Natural killer cell (primary cell): Measurements from ENCODE around the gene RGPD3. TPM values are rescaled to one million over a fixed set of nuclear protein-coding genes. Genes with fewer than 3 reads are reported as not detected.

Experiments
- ATAC-seq, 3 donors: fragments of 150-1000 bp in 2 of 3; fragments of 200-7000 bp in 1 of 3; cut with Tn5 transposase; 1 replicate in 1 of 3; 2 replicates in 2 of 3; pipeline ENCODE4 v1.10.0; 2021; ENCODE audit warnings: mild to moderate bottlenecking in 2 of 3, moderate library complexity in 2 of 3
- DNase-seq, 2 donors: peaks; one replicate each; pipeline versions ENCODE4 v3.0.0 to v3.0.0-alpha.2; 2013 to 2021; ENCODE audit warnings: mixed read lengths in 1 of 2
- H3K27ac ChIP-seq: one replicate; pipeline ENCODE4 v1.5.1; 2013; ENCODE audit warnings: mild to moderate bottlenecking, low read length
- H3K27me3 ChIP-seq: one replicate; pipeline ENCODE4 v1.6.1; 2013; ENCODE audit warnings: low read length; ENCODE audit not compliant: control insufficient read depth, insufficient read depth
- H3K36me3 ChIP-seq: one replicate; pipeline ENCODE4 v1.6.1; 2013; ENCODE audit warnings: low read length; ENCODE audit not compliant: control insufficient read depth, insufficient read depth
- H3K4me1 ChIP-seq: one replicate; pipeline ENCODE4 v1.6.1; 2013; ENCODE audit warnings: low read length; ENCODE audit not compliant: control insufficient read depth, insufficient read depth
- H3K4me3 ChIP-seq: one replicate; pipeline ENCODE4 v1.5.1; 2013; ENCODE audit warnings: low read length
- H3K9me3 ChIP-seq: one replicate; pipeline ENCODE4 v1.6.1; 2013; ENCODE audit warnings: low read length; ENCODE audit not compliant: control insufficient read depth, insufficient read depth
- H3K27ac Mint-ChIP-seq, 2 donors: one replicate each; pipeline ENCODE4 v1.8.0; 2022; ENCODE audit warnings: mild to moderate bottlenecking in 2 of 2, mixed read lengths in 2 of 2, moderate library complexity in 1 of 2
- H3K27me3 Mint-ChIP-seq, 2 donors: one replicate each; pipeline ENCODE4 v1.8.0; 2022; ENCODE audit warnings: low read depth in 2 of 2, mixed read lengths in 2 of 2
- H3K36me3 Mint-ChIP-seq: one replicate; pipeline ENCODE4 v1.8.0; 2022; ENCODE audit warnings: mixed read lengths
- H3K4me1 Mint-ChIP-seq, 2 donors: one replicate each; pipeline ENCODE4 v1.8.0; 2022; ENCODE audit warnings: mixed read lengths in 2 of 2
- H3K4me3 Mint-ChIP-seq: one replicate; pipeline ENCODE4 v1.8.0; 2022; ENCODE audit warnings: mild to moderate bottlenecking, moderate library complexity, mixed read lengths
- H3K9me3 Mint-ChIP-seq, 2 donors: one replicate each; pipeline ENCODE4 v1.8.0; 2022; ENCODE audit warnings: mixed read lengths in 2 of 2
- WGBS: methylation state at CpG from one replicate; pipeline ENCODE4 v1.1.7; 2013; ENCODE audit warnings: missing lambda C conversion rate; ENCODE audit not compliant: insufficient coverage; 5-methylcytosine and 5-hydroxymethylcytosine counted together
- intact Hi-C: fragments of 100-400 bp; cut with micrococcal nuclease; formaldehyde crosslinking; loops from one replicate; pipeline ENCODE4 v1.14.2; 2022
- total RNA-seq, 4 donors: library from RNA; stranded (reverse); fragments of 120-200 nt in 1 of 4; gene quantifications; one replicate each; pipeline versions ENCODE4 v1.2.3 to v1.2.4, GENCODE V29; 2013 to 2022
- TF ChIP-seq, protein P1 (sequence below): fragments of 200-600 bp; IDR thresholded peaks from one replicate; pipeline ENCODE4 v1.8.0; 2022; ENCODE audit warnings: antibody characterized with exemption

Gene RGPD3
- total RNA-seq, 3 donors from 2014 or later (not counting 1 experiment from before 2014, with no cell fraction given), result 0.32 to 0.73 TPM; not detected in 1

DNA sequence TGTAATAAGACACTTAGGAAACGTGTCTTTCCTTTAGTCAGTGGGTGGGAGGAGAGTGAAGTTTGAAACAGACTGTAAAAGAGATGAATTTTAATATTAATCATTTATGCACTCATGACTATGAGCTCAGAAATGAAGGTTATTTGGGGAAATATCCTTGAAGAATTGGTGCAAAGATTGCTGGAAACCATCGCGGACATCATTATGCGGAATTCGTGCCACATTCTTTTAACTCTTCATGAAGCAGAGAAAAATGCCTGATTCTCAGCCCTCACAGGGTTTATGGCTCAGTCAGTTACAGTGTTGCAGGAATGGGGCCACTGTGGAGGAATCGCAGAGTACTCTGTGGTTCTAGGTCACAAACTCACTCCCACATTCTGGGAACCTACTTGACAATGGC is 109.7 kb downstream of the RGPD3 start:
- Mint-ChIP-seq H3K9me3 (no peaks in the 10 kb centered on the region), H3K27ac (no peak overlapping the region), H3K4me1 (no peaks in the 10 kb centered on the region), H3K36me3 (no peaks in the 10 kb centered on the region), H3K4me3 (no peak overlapping the region), H3K27me3 (peaks cover 8 to 14% of the 10 kb centered on the region in 2 donors)
- Histone ChIP-seq H3K27ac (no peak overlapping the region), H3K27me3 (no peaks in the 10 kb centered on the region), H3K9me3 (no peaks in the 10 kb centered on the region), H3K36me3 (no peaks in the 10 kb centered on the region), H3K4me3 (no peak overlapping the region), H3K4me1 (no peaks in the 10 kb centered on the region)
- TF ChIP-seq, protein P1, sequence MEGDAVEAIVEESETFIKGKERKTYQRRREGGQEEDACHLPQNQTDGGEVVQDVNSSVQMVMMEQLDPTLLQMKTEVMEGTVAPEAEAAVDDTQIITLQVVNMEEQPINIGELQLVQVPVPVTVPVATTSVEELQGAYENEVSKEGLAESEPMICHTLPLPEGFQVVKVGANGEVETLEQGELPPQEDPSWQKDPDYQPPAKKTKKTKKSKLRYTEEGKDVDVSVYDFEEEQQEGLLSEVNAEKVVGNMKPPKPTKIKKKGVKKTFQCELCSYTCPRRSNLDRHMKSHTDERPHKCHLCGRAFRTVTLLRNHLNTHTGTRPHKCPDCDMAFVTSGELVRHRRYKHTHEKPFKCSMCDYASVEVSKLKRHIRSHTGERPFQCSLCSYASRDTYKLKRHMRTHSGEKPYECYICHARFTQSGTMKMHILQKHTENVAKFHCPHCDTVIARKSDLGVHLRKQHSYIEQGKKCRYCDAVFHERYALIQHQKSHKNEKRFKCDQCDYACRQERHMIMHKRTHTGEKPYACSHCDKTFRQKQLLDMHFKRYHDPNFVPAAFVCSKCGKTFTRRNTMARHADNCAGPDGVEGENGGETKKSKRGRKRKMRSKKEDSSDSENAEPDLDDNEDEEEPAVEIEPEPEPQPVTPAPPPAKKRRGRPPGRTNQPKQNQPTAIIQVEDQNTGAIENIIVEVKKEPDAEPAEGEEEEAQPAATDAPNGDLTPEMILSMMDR, result no peak
- intact Hi-C loops, result no loop called here
- DNase-seq, result no peak
- WGBS, result 65% methylated on average over 6 of the region's 6 CpGs
- ATAC-seq, result no peak

DNA sequence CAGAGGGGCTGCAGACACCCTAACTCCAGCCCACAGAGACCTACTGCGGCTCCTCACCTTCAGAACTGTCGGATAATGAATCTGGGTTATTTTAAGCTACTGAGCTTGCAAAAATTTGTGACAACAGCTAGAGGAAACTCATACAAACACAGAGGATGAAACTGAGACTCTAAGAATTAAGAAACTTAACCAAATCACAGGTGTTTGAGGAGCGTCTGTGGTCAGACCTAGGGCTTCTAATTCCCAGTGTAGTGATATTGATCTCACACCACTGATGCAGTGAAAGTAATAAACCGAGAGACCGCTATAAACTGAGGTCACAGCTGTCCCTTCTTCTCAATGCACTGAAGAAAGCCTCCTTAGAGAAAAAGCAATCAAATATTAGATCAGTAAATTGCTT is 110.1 kb downstream of the RGPD3 start:
- no peak overlapping the region for H3K4me3 Mint-ChIP-seq
- TF ChIP-seq, protein P1, result no peak

DNA sequence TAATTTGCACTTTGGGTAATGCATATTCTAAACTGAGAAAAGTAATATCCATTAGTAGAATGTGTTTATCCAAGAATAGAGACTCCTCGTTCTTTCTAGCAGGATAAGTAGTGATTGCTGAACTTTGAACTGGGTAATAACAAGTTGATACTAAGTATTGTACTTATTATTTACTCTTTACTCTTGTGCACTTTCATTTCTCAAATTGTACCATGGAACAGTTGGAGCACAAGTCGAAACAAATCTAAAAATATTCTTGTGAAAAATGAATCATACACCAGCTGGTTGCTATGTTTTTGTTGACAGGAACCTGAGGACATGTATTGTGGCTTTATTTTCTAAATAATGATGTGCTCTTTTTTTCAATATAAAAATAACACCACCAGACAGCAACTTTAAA is 111.9 kb downstream of the RGPD3 start:
- ATAC-seq (no peak), DNase-seq (no peak)
- no peaks in the 10 kb centered on the region for H3K4me1 Mint-ChIP-seq
- H3K27me3 Mint-ChIP-seq, result peaks cover 7 to 8% of the 10 kb centered on the region in 2 donors
- no peaks in the 10 kb centered on the region for H3K36me3 Mint-ChIP-seq
- WGBS, result no CpG with 5 or more reads among the region's 2 CpGs
- Histone ChIP-seq H3K27me3 (no peaks in the 10 kb centered on the region), H3K27ac (no peak overlapping the region), H3K9me3 (no peaks in the 10 kb centered on the region), H3K36me3 (no peaks in the 10 kb centered on the region), H3K4me3 (no peak overlapping the region), H3K4me1 (no peaks in the 10 kb centered on the region)
- H3K4me3 Mint-ChIP-seq, result no peak overlapping the region
- intact Hi-C loops, result no loop called here
- no peaks in the 10 kb centered on the region for H3K9me3 Mint-ChIP-seq
- no peak overlapping the region for H3K27ac Mint-ChIP-seq
- TF ChIP-seq, protein P1, result no peak

More for the DNA sequence above, 110.1 kb downstream of the RGPD3 start:
- no peak overlapping the region for H3K27ac Mint-ChIP-seq
- no peaks in the 10 kb centered on the region for H3K4me1 Mint-ChIP-seq
- Histone ChIP-seq H3K27me3 (no peaks in the 10 kb centered on the region), H3K27ac (no peak overlapping the region), H3K36me3 (no peaks in the 10 kb centered on the region), H3K4me1 (no peaks in the 10 kb centered on the region), H3K9me3 (no peaks in the 10 kb centered on the region), H3K4me3 (no peak overlapping the region)
- peaks cover 8 to 13% of the 10 kb centered on the region in 2 donors for H3K27me3 Mint-ChIP-seq
- DNase-seq (no peak), ATAC-seq (no peak)
- intact Hi-C loops, result no loop called here
- H3K9me3 Mint-ChIP-seq, result no peaks in the 10 kb centered on the region
- H3K36me3 Mint-ChIP-seq, result no peaks in the 10 kb centered on the region
- 50% methylated on average over 5 of the region's 5 CpGs for WGBS

DNA sequence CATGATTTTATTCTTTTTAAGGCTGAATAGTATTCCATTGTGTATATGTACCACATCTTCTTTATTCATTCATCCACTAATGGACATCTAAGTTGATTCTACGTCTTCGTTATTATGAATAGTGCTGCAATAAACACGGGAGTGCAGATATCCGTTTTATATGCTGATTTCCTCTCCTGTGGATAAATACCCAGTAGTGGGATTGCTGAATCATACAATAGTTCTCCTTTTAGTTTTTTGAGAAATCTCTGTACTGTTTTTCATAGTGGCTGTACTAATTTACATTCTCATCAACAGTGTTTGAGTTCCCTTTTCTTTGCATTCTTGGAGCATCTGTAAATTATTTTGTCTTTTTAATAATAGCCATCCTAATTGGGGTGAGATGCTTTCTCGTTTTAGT is 114.5 kb downstream of the RGPD3 start:
- Mint-ChIP-seq H3K4me1 (no peaks in the 10 kb centered on the region), H3K36me3 (no peaks in the 10 kb centered on the region), H3K9me3 (no peaks in the 10 kb centered on the region), H3K27me3 (peaks cover 7 to 8% of the 10 kb centered on the region in 2 donors), H3K27ac (no peak overlapping the region), H3K4me3 (no peak overlapping the region)
- H3K4me1 ChIP-seq, result no peaks in the 10 kb centered on the region
- DNase-seq (no peak), ATAC-seq (no peak)
- H3K36me3 ChIP-seq, result no peaks in the 10 kb centered on the region
- WGBS, result 36% methylated on average over 4 of the region's 5 CpGs
- no peaks in the 10 kb centered on the region for H3K9me3 ChIP-seq
- H3K27me3 ChIP-seq, result no peaks in the 10 kb centered on the region
- TF ChIP-seq, protein P1, result no peak
- intact Hi-C loops, result no loop called here
- H3K27ac ChIP-seq, result no peak overlapping the region
- H3K4me3 ChIP-seq, result no peak overlapping the region
